Keratinocyte (primary cell): ENCODE data around the gene ADORA2B.

Source experiments
- EZH2 ChIP-seq: IDR thresholded peaks from one replicate; pipeline ENCODE4 v1.6.1; 2012; ENCODE audit warnings: inconsistent platforms, mild to moderate bottlenecking, low read length, moderate library complexity
- TF ChIP-seq, protein P1 (sequence below), 3 experiments: IDR thresholded peaks in 1 of 3; conservative IDR thresholded peaks in 1 of 3; optimal IDR thresholded peaks in 1 of 3; 2 replicates in 2 of 3; 3 replicates in 1 of 3; pipeline versions ENCODE3 to v1.5.1; 2011; ENCODE audit warnings: low read length in 3 of 3, mild to moderate bottlenecking in 3 of 3, moderate library complexity in 2 of 3, control low read depth in 1 of 3, inconsistent platforms in 1 of 3; ENCODE audit not compliant: insufficient read depth in 2 of 3; ENCODE audit errors: extremely low read depth in 1 of 3

GRCh38 chr17:15999141-15999973 is 54.4 kb downstream of the ADORA2B start, which contains the start of the genes TTC19 and ZSWIM7:
- TF ChIP-seq, protein P1, sequence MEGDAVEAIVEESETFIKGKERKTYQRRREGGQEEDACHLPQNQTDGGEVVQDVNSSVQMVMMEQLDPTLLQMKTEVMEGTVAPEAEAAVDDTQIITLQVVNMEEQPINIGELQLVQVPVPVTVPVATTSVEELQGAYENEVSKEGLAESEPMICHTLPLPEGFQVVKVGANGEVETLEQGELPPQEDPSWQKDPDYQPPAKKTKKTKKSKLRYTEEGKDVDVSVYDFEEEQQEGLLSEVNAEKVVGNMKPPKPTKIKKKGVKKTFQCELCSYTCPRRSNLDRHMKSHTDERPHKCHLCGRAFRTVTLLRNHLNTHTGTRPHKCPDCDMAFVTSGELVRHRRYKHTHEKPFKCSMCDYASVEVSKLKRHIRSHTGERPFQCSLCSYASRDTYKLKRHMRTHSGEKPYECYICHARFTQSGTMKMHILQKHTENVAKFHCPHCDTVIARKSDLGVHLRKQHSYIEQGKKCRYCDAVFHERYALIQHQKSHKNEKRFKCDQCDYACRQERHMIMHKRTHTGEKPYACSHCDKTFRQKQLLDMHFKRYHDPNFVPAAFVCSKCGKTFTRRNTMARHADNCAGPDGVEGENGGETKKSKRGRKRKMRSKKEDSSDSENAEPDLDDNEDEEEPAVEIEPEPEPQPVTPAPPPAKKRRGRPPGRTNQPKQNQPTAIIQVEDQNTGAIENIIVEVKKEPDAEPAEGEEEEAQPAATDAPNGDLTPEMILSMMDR (optimal IDR thresholded peaks at IDR 0.05 in 1 of 3, IDR thresholded peaks at IDR 0.05 in 1 of 3, conservative IDR thresholded peaks at IDR 0.05 in 1 of 3; ENCODE audit: extremely low read depth in 1 of 3, insufficient read depth in 2 of 3, low read length in 3 of 3): peak in 1 of 3 experiments; percentile 34
- TF ChIP-seq EZH2: no peak
